Measurements from ENCODE around the gene KYNU.

DNA sequence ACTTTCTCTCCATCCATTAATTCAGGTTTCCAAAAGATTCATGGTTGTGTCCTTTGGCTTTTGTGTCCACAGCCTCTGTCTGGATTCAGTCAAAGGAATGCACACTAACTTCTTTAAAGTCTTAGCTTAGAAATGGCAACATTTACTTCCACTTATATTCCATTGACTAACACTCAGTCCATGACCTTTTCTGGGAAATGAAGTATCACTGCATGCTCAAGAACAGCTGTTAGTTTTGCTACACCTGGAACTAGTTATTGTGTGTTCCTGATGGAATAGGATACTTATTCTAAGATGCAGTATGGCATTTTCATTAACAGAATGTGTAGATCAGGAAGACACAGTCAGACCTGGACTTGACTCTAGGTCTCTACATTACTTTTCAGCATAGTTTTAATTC lies 88.8 kb downstream of the KYNU start:
- TF ChIP-seq, protein P1, sequence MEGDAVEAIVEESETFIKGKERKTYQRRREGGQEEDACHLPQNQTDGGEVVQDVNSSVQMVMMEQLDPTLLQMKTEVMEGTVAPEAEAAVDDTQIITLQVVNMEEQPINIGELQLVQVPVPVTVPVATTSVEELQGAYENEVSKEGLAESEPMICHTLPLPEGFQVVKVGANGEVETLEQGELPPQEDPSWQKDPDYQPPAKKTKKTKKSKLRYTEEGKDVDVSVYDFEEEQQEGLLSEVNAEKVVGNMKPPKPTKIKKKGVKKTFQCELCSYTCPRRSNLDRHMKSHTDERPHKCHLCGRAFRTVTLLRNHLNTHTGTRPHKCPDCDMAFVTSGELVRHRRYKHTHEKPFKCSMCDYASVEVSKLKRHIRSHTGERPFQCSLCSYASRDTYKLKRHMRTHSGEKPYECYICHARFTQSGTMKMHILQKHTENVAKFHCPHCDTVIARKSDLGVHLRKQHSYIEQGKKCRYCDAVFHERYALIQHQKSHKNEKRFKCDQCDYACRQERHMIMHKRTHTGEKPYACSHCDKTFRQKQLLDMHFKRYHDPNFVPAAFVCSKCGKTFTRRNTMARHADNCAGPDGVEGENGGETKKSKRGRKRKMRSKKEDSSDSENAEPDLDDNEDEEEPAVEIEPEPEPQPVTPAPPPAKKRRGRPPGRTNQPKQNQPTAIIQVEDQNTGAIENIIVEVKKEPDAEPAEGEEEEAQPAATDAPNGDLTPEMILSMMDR (IDR thresholded peaks at IDR 0.05; ENCODE audit: borderline replicate concordance, extremely low read depth, low read length, poor library complexity, severe bottlenecking): no peak
- TF ChIP-seq EZH2 (IDR thresholded peaks at IDR 0.05; ENCODE audit: borderline replicate concordance, low read depth, low read length, severe bottlenecking): no peak

All from DND-41 (cell line).